ENCODE results near the gene STAT5B.
"Not testable (repeated sequence)": the region's sequence is repeated elsewhere in the genome, so short reads cannot be mapped to it uniquely, and the experiment has no call there.

The STAT5B gene

GRCh38 chr17:42225646-42226045 is 50.5 kb downstream of the STAT5B start:
- in situ Hi-C loops (cut with MboI; ENCODE audit: low pct_unique_long_range_greater_than_20kb, low sequenced_read_pairs, unreplicated experiment): loop anchor here (10.0 kb wide), 1 partner anchor 279 kb away; no protein-coding TSS in a partner anchor

GRCh38 chr17:42224651-42225050 is 51.5 kb downstream of the STAT5B start:
- no peak for DNase-seq (ENCODE audit: low spot score)
- TF ChIP-seq, protein P1, sequence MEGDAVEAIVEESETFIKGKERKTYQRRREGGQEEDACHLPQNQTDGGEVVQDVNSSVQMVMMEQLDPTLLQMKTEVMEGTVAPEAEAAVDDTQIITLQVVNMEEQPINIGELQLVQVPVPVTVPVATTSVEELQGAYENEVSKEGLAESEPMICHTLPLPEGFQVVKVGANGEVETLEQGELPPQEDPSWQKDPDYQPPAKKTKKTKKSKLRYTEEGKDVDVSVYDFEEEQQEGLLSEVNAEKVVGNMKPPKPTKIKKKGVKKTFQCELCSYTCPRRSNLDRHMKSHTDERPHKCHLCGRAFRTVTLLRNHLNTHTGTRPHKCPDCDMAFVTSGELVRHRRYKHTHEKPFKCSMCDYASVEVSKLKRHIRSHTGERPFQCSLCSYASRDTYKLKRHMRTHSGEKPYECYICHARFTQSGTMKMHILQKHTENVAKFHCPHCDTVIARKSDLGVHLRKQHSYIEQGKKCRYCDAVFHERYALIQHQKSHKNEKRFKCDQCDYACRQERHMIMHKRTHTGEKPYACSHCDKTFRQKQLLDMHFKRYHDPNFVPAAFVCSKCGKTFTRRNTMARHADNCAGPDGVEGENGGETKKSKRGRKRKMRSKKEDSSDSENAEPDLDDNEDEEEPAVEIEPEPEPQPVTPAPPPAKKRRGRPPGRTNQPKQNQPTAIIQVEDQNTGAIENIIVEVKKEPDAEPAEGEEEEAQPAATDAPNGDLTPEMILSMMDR (IDR thresholded peaks at IDR 0.05; ENCODE audit: extremely low read depth, insufficient read depth, missing control alignments): no peak
- in situ Hi-C loops (cut with MboI; ENCODE audit: low pct_unique_long_range_greater_than_20kb, low sequenced_read_pairs, unreplicated experiment): loop anchor here (10.0 kb wide), 1 partner anchor 280 kb away; no protein-coding TSS in a partner anchor

More at GRCh38 chr17:42225646-42226045, 50.5 kb downstream of the STAT5B start:
- TF ChIP-seq, protein P1 (IDR thresholded peaks at IDR 0.05; ENCODE audit: extremely low read depth, insufficient read depth, missing control alignments): no peak
- DNase-seq (ENCODE audit: low spot score): no peak

GRCh38 chr17:42221886-42222745 is 54.1 kb downstream of the STAT5B start:
- DNase-seq (ENCODE audit: low spot score): peak; percentile 72
- TF ChIP-seq, protein P1 (IDR thresholded peaks at IDR 0.05; ENCODE audit: extremely low read depth, insufficient read depth, missing control alignments): peak; percentile 86
- in situ Hi-C loops (cut with MboI; ENCODE audit: low pct_unique_long_range_greater_than_20kb, low sequenced_read_pairs, unreplicated experiment): loop anchor here (10.0 kb wide), 1 partner anchor 283 kb away; no protein-coding TSS in a partner anchor

- in situ Hi-C loops (cut with MboI; ENCODE audit: low pct_unique_long_range_greater_than_20kb, low sequenced_read_pairs, unreplicated experiment); DNase-seq (ENCODE audit: low spot score): not testable (repeated sequence)
These were observed 56.9 kb downstream of the STAT5B start for GRCh38 chr17:42219280-42219679.

DNA sequence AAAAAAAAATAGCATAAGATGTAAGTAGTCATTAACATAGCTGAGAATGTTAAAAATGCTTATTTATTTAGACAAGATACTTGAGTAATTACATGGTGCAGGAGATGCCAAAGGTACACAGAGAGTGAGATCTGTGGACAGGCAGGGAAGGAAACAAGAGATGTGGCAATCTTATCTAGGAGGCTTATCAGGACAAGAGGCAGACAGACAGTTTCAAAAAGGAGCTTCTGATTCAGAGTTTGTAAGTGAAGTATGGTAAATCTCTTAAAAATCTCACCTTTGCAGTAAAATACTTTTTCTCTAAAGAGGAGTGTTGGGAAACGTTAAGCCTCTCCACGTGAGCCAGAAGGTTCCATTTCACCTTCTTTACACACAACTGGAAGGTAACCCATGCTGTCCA is 62.0 kb downstream of the STAT5B start:
- TF ChIP-seq, protein P1 (IDR thresholded peaks at IDR 0.05; ENCODE audit: extremely low read depth, insufficient read depth, missing control alignments): no peak
- DNase-seq (ENCODE audit: low spot score): no peak
- in situ Hi-C loops (cut with MboI; ENCODE audit: low pct_unique_long_range_greater_than_20kb, low sequenced_read_pairs, unreplicated experiment): no loop called here

DNA sequence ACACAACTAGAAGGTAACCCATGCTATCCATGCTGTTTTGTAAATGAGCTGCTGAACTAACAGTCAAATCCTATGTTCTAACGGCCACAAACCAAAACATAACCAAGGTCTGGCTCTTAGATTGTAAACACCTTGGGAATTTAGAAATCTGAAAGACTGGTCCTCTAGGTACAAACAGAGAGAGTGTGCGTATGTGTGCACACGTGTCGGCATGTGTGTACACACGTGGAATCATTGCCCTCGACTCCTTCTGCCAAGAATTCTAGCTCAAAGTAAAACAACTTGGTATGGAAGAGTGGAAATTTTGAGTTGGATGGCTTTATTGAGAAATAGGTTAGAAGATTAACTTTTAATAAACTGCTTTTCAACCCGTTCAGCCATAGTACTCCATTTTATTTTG is 63.8 kb downstream of the STAT5B start:
- TF ChIP-seq, protein P1 (IDR thresholded peaks at IDR 0.05; ENCODE audit: extremely low read depth, insufficient read depth, missing control alignments): no peak
- DNase-seq (ENCODE audit: low spot score): no peak
- in situ Hi-C loops (cut with MboI; ENCODE audit: low pct_unique_long_range_greater_than_20kb, low sequenced_read_pairs, unreplicated experiment): no loop called here

DNA sequence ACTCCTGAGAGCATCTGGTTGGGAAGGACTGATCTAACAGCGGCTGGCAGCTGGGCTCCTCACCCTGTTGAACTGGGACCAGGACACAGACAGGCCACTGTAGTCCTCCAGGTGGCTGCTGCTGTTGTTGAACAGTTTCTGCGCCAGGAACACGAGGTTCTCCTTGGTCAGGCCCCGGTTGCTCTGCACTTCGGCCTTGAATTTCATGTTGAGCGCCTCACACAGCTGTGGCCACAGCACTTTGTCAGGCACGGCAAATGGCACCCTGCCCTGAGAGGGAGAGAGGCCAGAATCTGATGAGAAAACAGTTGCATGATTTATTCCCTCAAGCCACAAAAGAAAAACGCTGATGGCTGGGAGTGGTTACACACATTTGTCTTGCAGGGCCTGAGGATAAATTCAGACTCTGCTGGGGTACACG is 64.3 kb downstream of the STAT5B start:
- DNase-seq (ENCODE audit: low spot score); in situ Hi-C loops (cut with MboI; ENCODE audit: low pct_unique_long_range_greater_than_20kb, low sequenced_read_pairs, unreplicated experiment): not testable (repeated sequence)
